IMR-90 (cell line): Measurements from ENCODE around the gene CD276. TPM values are rescaled to one million over a fixed set of nuclear protein-coding genes. Genes with fewer than 3 reads are reported as not detected.

Source experiments
- ATAC-seq: fragments of 200-7000 bp; cut with Tn5 transposase; 2 replicates; pipeline ENCODE4 v1.9.1; 2020; ENCODE audit warnings: low read depth, mild to moderate bottlenecking, moderate library complexity
- BruUV-seq: library from RNA; stranded (reverse); fragments of 400-500 nt; replicated peaks from 2 replicates; lab custom pipeline; 2021; lab: Mats Ljungman, UMichigan
- CTCF ChIA-PET: fragments of 300-600 bp; formaldehyde crosslinking; extraction: SDS; loops from one replicate; lab custom pipeline; 2021; ENCODE audit warnings: antibody characterized with exemption; lab: Yijun Ruan, JAX
- POLR2A ChIA-PET: fragments of 300-600 bp; sonication (Branson Sonifier 250); formaldehyde crosslinking; loops from one replicate; lab custom pipeline; 2022; ENCODE audit warnings: antibody characterized with exemption; ENCODE audit not compliant: unreplicated experiment; lab: Charles Lee
- DNase-seq: peaks from one replicate; pipeline ENCODE4 v3.0.0; 2013
- H2AFZ ChIP-seq: replicated peaks from 2 replicates; pipeline ENCODE3; 2013; ENCODE audit warnings: low read length, mild to moderate bottlenecking; ENCODE audit not compliant: poor library complexity
- H2AK5ac ChIP-seq: 2 replicates; pipeline ENCODE4 v1.6.1; 2013; ENCODE audit warnings: low read depth, low read length, inconsistent platforms
- H2AK9ac ChIP-seq: replicated peaks from 2 replicates; pipeline ENCODE3; 2013; ENCODE audit warnings: mild to moderate bottlenecking, low read depth, low read length, moderate library complexity; ENCODE audit not compliant: poor library complexity
- H2BK120ac ChIP-seq: 2 replicates; pipeline ENCODE4 v1.6.1; 2013; ENCODE audit warnings: low read depth, low read length, inconsistent platforms
- H2BK15ac ChIP-seq: 3 replicates; pipeline ENCODE4 v1.6.1; 2013; ENCODE audit warnings: low read depth, low read length, inconsistent platforms
- H2BK20ac ChIP-seq: 2 replicates; pipeline ENCODE4 v1.6.1; 2013; ENCODE audit warnings: low read depth, mild to moderate bottlenecking, inconsistent platforms, low read length, moderate library complexity
- H2BK5ac ChIP-seq: 2 replicates; pipeline ENCODE4 v1.6.1; 2013; ENCODE audit warnings: mild to moderate bottlenecking, low read depth, low read length, inconsistent platforms; ENCODE audit not compliant: poor library complexity, severe bottlenecking
- H3K14ac ChIP-seq: replicated peaks from 2 replicates; pipeline ENCODE4 v1.6.1; 2013; ENCODE audit warnings: low read depth, low read length, inconsistent platforms
- H3K18ac ChIP-seq: 2 replicates; pipeline ENCODE4 v1.6.1; 2013; ENCODE audit warnings: low read depth, low read length, control low read depth
- H3K23ac ChIP-seq: 2 replicates; pipeline ENCODE4 v1.6.1; 2013; ENCODE audit warnings: low read depth, low read length, inconsistent platforms
- H3K27ac ChIP-seq: 2 replicates; pipeline ENCODE4 v1.5.1; 2013; ENCODE audit warnings: mild to moderate bottlenecking, control low read depth, low read length; ENCODE audit not compliant: insufficient read depth
- H3K27me3 ChIP-seq: 2 replicates; pipeline ENCODE4 v1.6.1; 2013; ENCODE audit warnings: low read length; ENCODE audit not compliant: control insufficient read depth, insufficient read depth
- H3K36me3 ChIP-seq: 2 replicates; pipeline ENCODE4 v1.6.1; 2013; ENCODE audit warnings: low read length, mixed read lengths; ENCODE audit not compliant: control insufficient read depth, insufficient read depth
- H3K4ac ChIP-seq: 2 replicates; pipeline ENCODE4 v1.6.1; 2013; ENCODE audit warnings: low read depth, low read length, inconsistent platforms
- H3K4me1 ChIP-seq: 2 replicates; pipeline ENCODE4 v1.6.1; 2013; ENCODE audit warnings: low read length, mixed read lengths; ENCODE audit not compliant: control insufficient read depth, insufficient read depth
- H3K4me2 ChIP-seq: 2 replicates; pipeline ENCODE4 v1.6.1; 2013; ENCODE audit warnings: low read depth, mild to moderate bottlenecking, control low read depth, low read length, moderate library complexity
- H3K4me3 ChIP-seq: 2 replicates; pipeline ENCODE4 v1.5.1; 2013; ENCODE audit warnings: low read depth, mild to moderate bottlenecking, control low read depth, low read length, moderate library complexity; ENCODE audit not compliant: insufficient read depth
- H3K56ac ChIP-seq: 2 replicates; pipeline ENCODE4 v1.6.1; 2013; ENCODE audit warnings: low read length, inconsistent platforms; ENCODE audit not compliant: insufficient read depth; ENCODE audit errors: extremely low read depth
- H3K79me1 ChIP-seq, 2 experiments: 2 replicates each; pipeline ENCODE4 v1.6.1; 2013; ENCODE audit warnings: low read length in 2 of 2, inconsistent platforms in 1 of 2, low read depth in 1 of 2
- H3K9ac ChIP-seq: 2 replicates; pipeline ENCODE4 v1.6.1; 2013; ENCODE audit warnings: low read depth, low read length, control low read depth
- H3K9me1 ChIP-seq: 2 replicates; pipeline ENCODE4 v1.6.1; 2013; ENCODE audit warnings: low read length, inconsistent platforms; ENCODE audit not compliant: insufficient read depth
- H3K9me3 ChIP-seq: 2 replicates; pipeline ENCODE4 v1.6.1; 2013; ENCODE audit warnings: low read length; ENCODE audit not compliant: control insufficient read depth, insufficient read depth
- H4K20me1 ChIP-seq: 2 replicates; pipeline ENCODE4 v1.6.1; 2013; ENCODE audit warnings: low read length, inconsistent platforms; ENCODE audit not compliant: insufficient read depth
- H4K5ac ChIP-seq: 2 replicates; pipeline ENCODE4 v1.6.1; 2013; ENCODE audit warnings: mild to moderate bottlenecking, low read depth, low read length, control low read depth
- H4K8ac ChIP-seq, 2 experiments: 2 replicates each; pipeline ENCODE4 v1.6.1; 2013; ENCODE audit warnings: low read depth in 2 of 2, low read length in 2 of 2, control low read depth in 1 of 2, inconsistent platforms in 1 of 2
- H4K91ac ChIP-seq: 2 replicates; pipeline ENCODE4 v1.6.1; 2013; ENCODE audit warnings: low read depth, low read length, inconsistent platforms; ENCODE audit not compliant: insufficient read depth
- BHLHE40 ChIP-seq: fragments of 150-350 bp; IDR thresholded peaks from 2 replicates; pipeline ENCODE4 v1.6.1; 2016; ENCODE audit warnings: mild to moderate bottlenecking, low read depth, low read length
- CEBPB ChIP-seq: IDR thresholded peaks from 2 replicates; pipeline ENCODE4 v1.6.1; 2012; ENCODE audit warnings: low read depth, low read length, improper control_type of control experiment
- CHD1 ChIP-seq: IDR thresholded peaks from 2 replicates; pipeline ENCODE4 v1.6.1; 2012; ENCODE audit warnings: low read depth, low read length, improper control_type of control experiment
- MXI1 ChIP-seq: IDR thresholded peaks from 2 replicates; pipeline ENCODE4 v1.6.1; 2012; ENCODE audit warnings: low read depth, mild to moderate bottlenecking, low read length, moderate library complexity, borderline replicate concordance
- NFE2L2 ChIP-seq: fragments of 150-350 bp; IDR thresholded peaks from 2 replicates; pipeline ENCODE4 v1.6.1; 2016; ENCODE audit warnings: low read depth, mild to moderate bottlenecking, low read length
- POLR2A ChIP-seq: IDR thresholded peaks from 2 replicates; pipeline ENCODE4 v1.6.1; 2012; ENCODE audit warnings: mild to moderate bottlenecking, low read depth, low read length
- SMC3 ChIP-seq: fragments of 150-350 bp; IDR thresholded peaks from 2 replicates; pipeline ENCODE4 v1.6.1; 2016; ENCODE audit warnings: low read depth, mild to moderate bottlenecking, antibody characterized with exemption, low read length, moderate library complexity
- WGBS, 2 experiments: methylation state at CpG; one replicate each; pipeline versions ENCODE4 v1.1.5 to v1.1.7; 2013; ENCODE audit warnings: missing lambda C conversion rate in 2 of 2; ENCODE audit not compliant: insufficient read length in 1 of 2; ENCODE audit errors: extremely low coverage in 2 of 2; 5-methylcytosine and 5-hydroxymethylcytosine counted together
- dilution Hi-C: fragments of 300-500 bp; cut with HindIII; formaldehyde crosslinking; loops from one replicate; pipeline ENCODE4 v1.14.3; 2018; ENCODE audit warnings: low sequenced_read_pairs; ENCODE audit not compliant: unreplicated experiment
- in situ Hi-C: fragments of 300-500 bp; cut with MboI; formaldehyde crosslinking; loops from 3 replicates; pipeline ENCODE4 v1.14.3; 2019; ENCODE audit warnings: low sequenced_read_pairs, inconsistent platforms, mixed read lengths
- intact Hi-C: fragments of 100-400 bp; cut with micrococcal nuclease; formaldehyde crosslinking; loops from 2 replicates; pipeline ENCODE4 v1.10.0; 2022
- polyA plus RNA-seq, 3 experiments: library from polyadenylated mRNA; depleted of rRNA; stranded (reverse); fragments of >200 nt; gene quantifications; 2 replicates each; pipeline ENCODE4 v1.2.3, GENCODE V29; 2012; ENCODE audit warnings: low replicate concordance in 1 of 3
- total RNA-seq: library from RNA; depleted of rRNA; stranded (reverse); fragments of >200 nt; gene quantifications from 2 replicates; pipeline ENCODE4 v1.2.3, GENCODE V29; 2012
- TF ChIP-seq, protein P1 (sequence below): conservative IDR thresholded peaks from 2 replicates; pipeline ENCODE4 v1.5.1; 2012; ENCODE audit warnings: mild to moderate bottlenecking, low read depth, low read length, improper control_type of control experiment
- TF ChIP-seq, protein P2 (sequence below): fragments of 150-350 bp; IDR thresholded peaks from 2 replicates; pipeline ENCODE4 v1.6.1; 2017; ENCODE audit warnings: mild to moderate bottlenecking, antibody characterized with exemption, low read length, low read depth
- TF ChIP-seq, protein P3 (sequence below): fragments of 150-350 bp; IDR thresholded peaks from 2 replicates; pipeline ENCODE4 v1.6.1; 2016; ENCODE audit warnings: low read depth, mild to moderate bottlenecking, low read length, moderate library complexity, borderline replicate concordance

Gene CD276
- total and polyA plus RNA-seq, 2 of the 4 experiments (the other 2 are of a cell fraction): 30.8 to 149 TPM

DNA sequence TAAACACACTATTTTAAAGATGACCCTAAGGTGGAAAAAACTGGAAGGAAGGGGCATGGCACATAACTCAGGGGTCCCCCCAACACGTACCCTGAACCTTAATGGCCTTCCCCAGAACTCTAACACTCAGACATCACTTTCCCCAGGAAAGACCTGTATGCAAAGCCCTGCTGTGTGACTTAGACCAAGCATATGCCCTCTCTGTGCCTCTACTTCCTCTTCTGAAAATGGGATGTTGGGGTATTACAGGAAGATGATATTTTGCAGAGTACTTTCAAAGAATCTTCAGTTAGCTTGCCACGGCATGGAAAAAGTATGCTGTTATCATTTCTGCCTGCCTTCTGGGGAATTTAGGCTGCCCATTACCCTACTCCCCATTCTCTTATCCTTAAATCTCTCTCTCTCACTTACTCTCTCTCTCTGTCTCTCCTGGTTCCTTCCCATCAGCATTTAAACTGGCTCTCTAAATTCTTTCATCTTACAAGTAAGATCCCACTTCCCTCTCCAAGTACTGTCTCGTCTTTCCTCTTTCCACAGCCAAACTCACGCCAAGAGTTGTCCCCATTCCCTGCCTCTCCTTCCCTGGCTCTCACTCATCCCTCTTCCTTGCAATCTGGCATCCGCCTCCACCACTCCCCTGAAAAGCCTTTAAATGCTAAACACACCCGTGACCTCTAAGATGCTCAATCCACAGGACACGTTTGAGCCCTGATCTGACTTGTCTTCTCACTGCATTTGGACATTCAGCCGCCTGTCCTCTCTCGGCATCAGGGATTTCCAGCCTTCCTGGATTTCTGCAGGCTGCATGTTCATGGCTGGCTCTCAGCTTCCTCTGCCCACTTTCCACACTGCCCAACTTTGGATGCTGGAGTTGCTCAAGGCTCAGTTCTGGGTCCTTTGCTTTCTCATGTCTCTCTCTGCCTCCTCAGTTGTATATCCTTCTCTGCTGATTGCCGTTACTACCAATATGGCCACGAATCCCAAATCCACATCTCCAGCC lies 76.4 kb downstream of the CD276 start (continued):
- TF ChIP-seq, protein P1, sequence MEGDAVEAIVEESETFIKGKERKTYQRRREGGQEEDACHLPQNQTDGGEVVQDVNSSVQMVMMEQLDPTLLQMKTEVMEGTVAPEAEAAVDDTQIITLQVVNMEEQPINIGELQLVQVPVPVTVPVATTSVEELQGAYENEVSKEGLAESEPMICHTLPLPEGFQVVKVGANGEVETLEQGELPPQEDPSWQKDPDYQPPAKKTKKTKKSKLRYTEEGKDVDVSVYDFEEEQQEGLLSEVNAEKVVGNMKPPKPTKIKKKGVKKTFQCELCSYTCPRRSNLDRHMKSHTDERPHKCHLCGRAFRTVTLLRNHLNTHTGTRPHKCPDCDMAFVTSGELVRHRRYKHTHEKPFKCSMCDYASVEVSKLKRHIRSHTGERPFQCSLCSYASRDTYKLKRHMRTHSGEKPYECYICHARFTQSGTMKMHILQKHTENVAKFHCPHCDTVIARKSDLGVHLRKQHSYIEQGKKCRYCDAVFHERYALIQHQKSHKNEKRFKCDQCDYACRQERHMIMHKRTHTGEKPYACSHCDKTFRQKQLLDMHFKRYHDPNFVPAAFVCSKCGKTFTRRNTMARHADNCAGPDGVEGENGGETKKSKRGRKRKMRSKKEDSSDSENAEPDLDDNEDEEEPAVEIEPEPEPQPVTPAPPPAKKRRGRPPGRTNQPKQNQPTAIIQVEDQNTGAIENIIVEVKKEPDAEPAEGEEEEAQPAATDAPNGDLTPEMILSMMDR: no peak
- no peak for TF ChIP-seq BHLHE40

DNA sequence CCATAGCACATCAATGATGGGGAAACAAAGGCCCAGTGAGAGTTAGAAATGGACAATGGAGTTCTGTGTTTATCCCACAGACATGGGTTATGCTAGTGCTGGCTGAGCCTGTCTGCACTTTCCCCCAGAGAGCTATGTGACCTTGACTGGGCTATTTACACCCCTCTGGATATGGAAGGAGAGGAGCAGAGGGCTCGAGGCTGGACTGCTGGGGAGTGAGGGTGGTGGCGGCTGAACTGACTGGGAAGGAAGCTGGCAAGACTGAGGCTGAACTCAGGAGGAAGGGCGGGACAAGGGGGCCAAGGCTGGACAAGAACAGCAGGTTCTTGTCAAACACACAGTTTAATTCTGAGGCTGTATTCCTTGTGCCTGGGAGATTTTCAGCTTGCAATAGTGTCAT lies 79.7 kb downstream of the CD276 start:
- Histone ChIP-seq H2BK15ac (no peak overlapping the region), H3K4me2 (no peak overlapping the region), H3K18ac (no peak overlapping the region), H4K91ac (no peak overlapping the region), H3K23ac (no peak overlapping the region; the same call in 1 of the 2 replicates), H3K4me3 (no peak overlapping the region), H3K36me3 (no peaks in the 10 kb centered on the region), H3K9ac (no peak overlapping the region), H2AK9ac (no peak overlapping the region), H3K79me1 (no peaks in the 10 kb centered on the region), H4K8ac (no peak overlapping the region), H3K4me1 (no peaks in the 10 kb centered on the region), H3K4ac (no peak overlapping the region), H3K14ac (no peak overlapping the region), H2AK5ac (no peak overlapping the region), H4K20me1 (no peaks in the 10 kb centered on the region), H4K5ac (no peak overlapping the region), H2BK5ac (no peak overlapping the region), H2BK20ac (no peak overlapping the region), H3K27ac (no peak overlapping the region), H3K56ac (no peak overlapping the region), H2BK120ac (no peak overlapping the region), H2AFZ (no peak overlapping the region), H3K9me1 (no peaks in the 10 kb centered on the region), H3K27me3 (peaks cover 76% of the 10 kb centered on the region), H3K9me3 (peaks cover 3% of the 10 kb centered on the region; the same call in 1 of the 2 replicates)
- TF ChIP-seq, protein P2, sequence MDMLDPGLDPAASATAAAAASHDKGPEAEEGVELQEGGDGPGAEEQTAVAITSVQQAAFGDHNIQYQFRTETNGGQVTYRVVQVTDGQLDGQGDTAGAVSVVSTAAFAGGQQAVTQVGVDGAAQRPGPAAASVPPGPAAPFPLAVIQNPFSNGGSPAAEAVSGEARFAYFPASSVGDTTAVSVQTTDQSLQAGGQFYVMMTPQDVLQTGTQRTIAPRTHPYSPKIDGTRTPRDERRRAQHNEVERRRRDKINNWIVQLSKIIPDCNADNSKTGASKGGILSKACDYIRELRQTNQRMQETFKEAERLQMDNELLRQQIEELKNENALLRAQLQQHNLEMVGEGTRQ: no peak
- no peak for TF ChIP-seq POLR2A
- no peak for TF ChIP-seq SMC3
- no peak for TF ChIP-seq CHD1
- TF ChIP-seq CEBPB: no peak
- no peak for TF ChIP-seq MXI1
- no peak for TF ChIP-seq BHLHE40
- no peak for TF ChIP-seq NFE2L2
- TF ChIP-seq, protein P3, sequence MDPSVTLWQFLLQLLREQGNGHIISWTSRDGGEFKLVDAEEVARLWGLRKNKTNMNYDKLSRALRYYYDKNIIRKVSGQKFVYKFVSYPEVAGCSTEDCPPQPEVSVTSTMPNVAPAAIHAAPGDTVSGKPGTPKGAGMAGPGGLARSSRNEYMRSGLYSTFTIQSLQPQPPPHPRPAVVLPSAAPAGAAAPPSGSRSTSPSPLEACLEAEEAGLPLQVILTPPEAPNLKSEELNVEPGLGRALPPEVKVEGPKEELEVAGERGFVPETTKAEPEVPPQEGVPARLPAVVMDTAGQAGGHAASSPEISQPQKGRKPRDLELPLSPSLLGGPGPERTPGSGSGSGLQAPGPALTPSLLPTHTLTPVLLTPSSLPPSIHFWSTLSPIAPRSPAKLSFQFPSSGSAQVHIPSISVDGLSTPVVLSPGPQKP: no peak
- WGBS, 2 experiments: 7% methylated on average over 2 of the region's 3 CpGs; no CpG with 5 or more reads in 1 of the 2 experiments
- dilution Hi-C loops (no loop called here), intact Hi-C loops (no loop called here), in situ Hi-C loops (no loop called here)
- DNase-seq (no peak), ATAC-seq (no peak)
- POLR2A ChIA-PET: no interaction called here
- BruUV-seq: no TSS peak
- CTCF ChIA-PET: no interaction called here
